Fibroblast of the aortic adventitia (primary cell): ENCODE measurements around the gene PRDM5. TPM values are rescaled to one million over a fixed set of nuclear protein-coding genes. Genes with fewer than 3 reads are reported as not detected.

Experiments
- DNase-seq: peaks from one replicate; pipeline ENCODE4 v3.0.0-alpha.2; 2010; ENCODE audit warnings: low read depth
- H3K4me3 ChIP-seq: 2 replicates; pipeline ENCODE4 v1.5.1; 2011; ENCODE audit warnings: low read depth, mild to moderate bottlenecking, control low read depth, low read length, moderate library complexity
- total RNA-seq: library from RNA; depleted of rRNA; stranded (reverse); fragments of >200 nt; gene quantifications from 2 replicates; pipeline ENCODE4 v1.2.3, GENCODE V29; 2012; ENCODE audit warnings: low replicate concordance
- TF ChIP-seq, protein P1 (sequence below): IDR thresholded peaks from 2 replicates; pipeline ENCODE4 v1.5.1; 2011; ENCODE audit warnings: mild to moderate bottlenecking, low read length, control low read depth, inconsistent platforms; ENCODE audit not compliant: insufficient read depth

PRDM5 gene
- total RNA-seq, 1 donor, result 25.8 TPM

DNA sequence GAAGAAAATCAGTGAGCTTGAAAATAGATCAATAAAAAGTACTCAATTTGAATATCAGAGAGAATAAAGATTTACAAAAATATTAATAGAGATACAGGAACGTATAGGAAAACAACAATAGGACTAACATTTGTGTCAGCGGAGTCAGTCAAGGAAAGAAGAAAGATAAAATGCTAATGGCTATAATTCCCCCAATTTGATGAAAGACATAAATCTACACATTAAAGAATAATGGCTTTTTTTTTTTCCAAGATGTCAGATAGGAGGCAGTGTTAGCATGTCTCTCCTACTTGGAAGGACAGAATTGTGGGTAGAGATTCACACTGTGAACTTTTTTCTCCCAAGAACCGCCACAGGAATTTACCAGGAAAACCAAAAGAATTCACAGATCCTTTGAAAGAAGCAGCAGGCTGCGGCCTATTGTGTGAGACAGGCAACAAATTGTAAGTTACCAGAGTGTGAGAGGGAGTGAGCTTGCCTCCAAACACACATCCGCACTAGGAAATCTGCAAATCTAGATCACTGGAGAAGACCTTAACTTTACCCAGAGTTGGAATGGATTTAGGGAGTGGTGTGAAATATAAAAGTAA, 249.9 kb downstream of the PRDM5 start:
- no peak overlapping the region for H3K4me3 ChIP-seq
- TF ChIP-seq, protein P1, sequence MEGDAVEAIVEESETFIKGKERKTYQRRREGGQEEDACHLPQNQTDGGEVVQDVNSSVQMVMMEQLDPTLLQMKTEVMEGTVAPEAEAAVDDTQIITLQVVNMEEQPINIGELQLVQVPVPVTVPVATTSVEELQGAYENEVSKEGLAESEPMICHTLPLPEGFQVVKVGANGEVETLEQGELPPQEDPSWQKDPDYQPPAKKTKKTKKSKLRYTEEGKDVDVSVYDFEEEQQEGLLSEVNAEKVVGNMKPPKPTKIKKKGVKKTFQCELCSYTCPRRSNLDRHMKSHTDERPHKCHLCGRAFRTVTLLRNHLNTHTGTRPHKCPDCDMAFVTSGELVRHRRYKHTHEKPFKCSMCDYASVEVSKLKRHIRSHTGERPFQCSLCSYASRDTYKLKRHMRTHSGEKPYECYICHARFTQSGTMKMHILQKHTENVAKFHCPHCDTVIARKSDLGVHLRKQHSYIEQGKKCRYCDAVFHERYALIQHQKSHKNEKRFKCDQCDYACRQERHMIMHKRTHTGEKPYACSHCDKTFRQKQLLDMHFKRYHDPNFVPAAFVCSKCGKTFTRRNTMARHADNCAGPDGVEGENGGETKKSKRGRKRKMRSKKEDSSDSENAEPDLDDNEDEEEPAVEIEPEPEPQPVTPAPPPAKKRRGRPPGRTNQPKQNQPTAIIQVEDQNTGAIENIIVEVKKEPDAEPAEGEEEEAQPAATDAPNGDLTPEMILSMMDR, result no peak
- no peak for DNase-seq

DNA sequence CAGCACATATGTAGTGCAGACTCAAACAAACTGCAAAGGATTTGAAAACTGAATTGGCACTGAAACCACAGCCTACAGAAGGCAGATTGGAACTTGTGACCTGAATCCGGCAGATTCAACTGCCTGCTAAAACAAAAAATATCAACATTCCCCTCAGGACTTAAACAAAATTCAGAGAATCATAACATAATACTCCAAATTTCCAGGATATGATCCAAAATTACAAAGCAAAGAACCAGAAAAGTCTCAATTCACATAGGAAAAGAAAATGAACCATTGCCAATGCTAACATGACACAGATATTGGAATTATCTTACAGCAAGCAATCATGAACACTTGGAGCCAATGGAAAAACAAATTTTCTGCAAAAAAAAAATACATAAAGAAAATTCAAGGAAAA, 250.4 kb downstream of the PRDM5 start:
- TF ChIP-seq, protein P1, result no peak
- H3K4me3 ChIP-seq, result no peak overlapping the region
- DNase-seq, result no peak

DNA sequence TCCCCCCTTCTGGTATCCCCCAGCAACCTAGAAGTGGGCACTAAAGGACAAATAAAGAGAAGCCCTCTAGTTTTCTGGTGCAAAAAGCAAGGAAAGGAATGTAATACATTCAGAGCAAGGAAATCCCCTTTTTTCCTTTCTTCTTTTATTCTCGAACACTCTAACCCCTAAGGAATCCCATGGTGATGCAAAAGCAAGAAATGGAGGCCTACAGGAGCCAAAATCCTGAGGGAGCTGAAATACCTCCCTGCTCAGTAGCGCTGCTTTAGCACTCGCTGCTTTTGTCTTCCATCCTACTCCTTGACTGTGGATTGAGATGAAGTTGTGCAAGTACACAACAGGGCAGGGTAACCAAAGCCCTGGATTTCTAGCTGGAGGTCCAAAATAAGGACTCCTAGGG, 251.0 kb downstream of the PRDM5 start:
- no peak overlapping the region for H3K4me3 ChIP-seq
- TF ChIP-seq, protein P1, result no peak
- peak; percentile 45 for DNase-seq

DNA sequence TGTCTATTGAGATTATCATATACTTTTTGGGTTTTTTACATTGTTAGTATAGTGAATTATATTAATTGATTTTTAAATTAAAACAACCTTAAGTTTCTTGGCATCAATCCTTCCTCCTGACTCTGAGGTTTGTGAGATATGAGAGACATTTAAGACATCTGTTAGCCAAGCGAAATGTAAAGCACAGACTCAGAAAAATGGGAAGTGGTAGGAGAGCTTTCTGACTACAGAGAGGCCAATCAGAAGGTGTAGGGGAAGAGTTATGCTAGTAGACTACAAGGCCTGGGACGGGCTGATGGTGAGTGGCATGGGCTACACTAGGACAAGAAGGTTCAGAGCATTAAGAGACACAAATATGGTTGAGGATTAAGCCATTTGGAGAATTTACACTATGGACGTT, 255.4 kb downstream of the PRDM5 start:
- no peak overlapping the region for H3K4me3 ChIP-seq
- no peak for DNase-seq
- TF ChIP-seq, protein P1, result no peak

DNA sequence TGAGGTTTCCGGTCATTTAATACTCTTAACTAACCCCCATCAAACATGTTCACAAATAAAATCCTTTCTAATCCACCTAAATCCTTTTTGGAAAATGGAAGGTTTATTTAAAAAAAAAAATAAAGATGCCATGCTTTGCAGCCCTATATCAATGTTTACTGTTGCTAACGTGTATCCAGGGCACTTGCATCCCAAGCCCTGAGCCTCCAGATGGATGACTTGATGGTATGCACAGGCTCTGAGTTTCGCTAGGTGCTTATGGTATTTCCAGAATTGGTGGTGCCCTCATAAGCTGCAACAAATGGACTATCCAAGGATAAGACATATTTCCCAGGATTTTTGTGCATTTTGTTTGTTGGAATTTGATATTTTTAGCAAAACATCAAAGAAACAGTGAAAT, 257.7 kb downstream of the PRDM5 start:
- no peak overlapping the region for H3K4me3 ChIP-seq
- no peak for DNase-seq
- TF ChIP-seq, protein P1, result no peak

DNA sequence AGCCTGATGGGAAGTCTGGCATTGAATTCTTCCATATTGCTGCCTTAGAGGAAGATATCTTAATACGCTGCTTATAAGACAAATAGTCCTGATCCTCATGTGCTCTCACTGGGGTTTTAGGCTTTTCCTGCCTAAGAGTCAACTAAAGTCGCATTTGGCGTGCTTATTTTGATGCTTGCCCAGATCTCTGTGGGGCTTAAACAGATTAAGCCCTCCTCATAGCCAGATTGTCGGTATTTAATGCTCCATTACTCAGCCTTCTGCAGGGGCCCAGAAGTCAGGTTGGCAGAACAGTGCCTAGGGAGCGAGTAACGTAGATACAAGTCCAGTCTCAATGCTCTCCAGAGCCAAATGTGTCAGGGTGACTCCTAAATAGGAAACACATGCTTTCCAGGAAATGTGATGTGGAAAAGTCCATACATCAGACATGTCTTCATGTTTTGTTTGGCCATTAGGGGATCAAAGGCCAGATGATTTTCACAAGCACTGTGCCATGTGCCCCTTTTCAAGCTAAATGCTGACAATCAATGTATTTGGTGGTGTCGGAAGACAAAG, 262.8 kb downstream of the PRDM5 start:
- no peak overlapping the region for H3K4me3 ChIP-seq
- DNase-seq, result peak; percentile 2
- TF ChIP-seq, protein P1, result no peak

DNA sequence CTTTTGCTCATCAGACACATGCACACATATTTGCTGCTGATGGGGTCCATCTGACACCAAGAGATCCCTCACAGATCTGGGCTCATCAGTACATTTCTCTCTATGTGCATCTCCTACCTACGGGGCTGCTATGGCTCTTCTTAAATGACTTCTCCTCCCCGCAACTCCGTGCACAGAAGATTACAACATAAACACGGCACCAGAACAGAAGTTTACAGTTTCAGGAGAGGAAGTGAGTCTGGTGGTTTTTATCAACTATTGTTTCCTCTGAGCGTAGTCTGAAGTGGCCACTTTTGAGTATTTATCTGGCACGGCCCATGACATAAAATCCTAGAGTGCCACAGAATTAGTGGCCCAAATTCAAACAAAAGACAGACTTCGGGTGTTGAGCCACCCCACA, 263.8 kb downstream of the PRDM5 start:
- TF ChIP-seq, protein P1, result no peak
- no peak overlapping the region for H3K4me3 ChIP-seq
- no peak for DNase-seq
